Hepatocyte (in vitro differentiated cells): ENCODE results near the gene RAB3IL1. TPM values are rescaled to one million over a fixed set of nuclear protein-coding genes. Genes with fewer than 3 reads are reported as not detected.

Experiments
- DNase-seq: peaks from one replicate; pipeline ENCODE4 v3.0.0-alpha.2; 2016; ENCODE audit warnings: low spot score
- H2AFZ ChIP-seq: fragments of 200-600 bp; sonication (generic); 2 replicates; pipeline ENCODE4 v1.6.0; 2016; ENCODE audit warnings: antibody characterized with exemption, mild to moderate bottlenecking
- H3K27ac ChIP-seq: fragments of 200-600 bp; sonication (generic); 2 replicates; pipeline ENCODE4 v1.5.1; 2016; ENCODE audit warnings: mild to moderate bottlenecking
- H3K27me3 ChIP-seq: fragments of 200-600 bp; sonication (generic); 2 replicates; pipeline ENCODE4 v1.6.1; 2016
- H3K36me3 ChIP-seq: fragments of 200-600 bp; sonication (generic); replicated peaks from 2 replicates; pipeline ENCODE4 v1.5.1; 2016; ENCODE audit warnings: low read depth; ENCODE audit not compliant: insufficient read depth
- H3K4me1 ChIP-seq: fragments of 200-600 bp; sonication (generic); 2 replicates; pipeline ENCODE4 v1.5.1; 2016; ENCODE audit warnings: mild to moderate bottlenecking, moderate library complexity; ENCODE audit not compliant: insufficient read depth
- H3K4me2 ChIP-seq: fragments of 200-600 bp; sonication (generic); 2 replicates; pipeline ENCODE4 v1.6.0; 2016
- H3K4me3 ChIP-seq: fragments of 200-600 bp; sonication (generic); 2 replicates; pipeline ENCODE4 v1.5.1; 2016; ENCODE audit warnings: mild to moderate bottlenecking
- H3K79me2 ChIP-seq: fragments of 200-600 bp; sonication (generic); 2 replicates; pipeline ENCODE4 v1.6.0; 2017; ENCODE audit warnings: mild to moderate bottlenecking
- H3K9me2 ChIP-seq: fragments of 200-600 bp; sonication (generic); replicated peaks from 2 replicates; pipeline ENCODE4 v1.6.0; 2017; ENCODE audit warnings: mild to moderate bottlenecking; ENCODE audit not compliant: insufficient read depth
- H3K9me3 ChIP-seq: fragments of 200-600 bp; sonication (generic); 2 replicates; pipeline ENCODE4 v1.5.1; 2016; ENCODE audit warnings: low read depth, mild to moderate bottlenecking
- H4K20me1 ChIP-seq: fragments of 200-600 bp; sonication (generic); 2 replicates; pipeline ENCODE4 v1.6.0; 2016; ENCODE audit warnings: mild to moderate bottlenecking; ENCODE audit not compliant: insufficient read depth, poor library complexity, severe bottlenecking
- CTCF ChIP-seq: fragments of 200-600 bp; sonication (generic); IDR thresholded peaks from 2 replicates; pipeline ENCODE4 v1.5.1; 2016; ENCODE audit warnings: antibody characterized with exemption, mild to moderate bottlenecking; ENCODE audit not compliant: poor library complexity
- EZH2 ChIP-seq: fragments of 200-600 bp; sonication (generic); IDR thresholded peaks from 2 replicates; pipeline ENCODE4 v1.6.1; 2016; ENCODE audit warnings: antibody characterized with exemption, mild to moderate bottlenecking, borderline replicate concordance
- EZH2phosphoT487 ChIP-seq: fragments of 200-600 bp; sonication (generic); IDR thresholded peaks from one replicate; pipeline ENCODE4 v1.6.1; 2018; ENCODE audit warnings: antibody characterized with exemption, mild to moderate bottlenecking, low read depth, moderate library complexity; ENCODE audit not compliant: unreplicated experiment, severe bottlenecking
- WGBS: methylation state at CpG from one replicate; pipeline ENCODE4 v1.1.6; 2016; ENCODE audit warnings: low lambda C conversion rate; ENCODE audit errors: missing lambda C conversion rate; 5-methylcytosine and 5-hydroxymethylcytosine counted together
- polyA plus RNA-seq: library from polyadenylated mRNA; unstranded; fragments of >200 nt; fragmentation: Nextera tagmentation; extraction: Ambion mirVana; gene quantifications from 2 replicates; pipeline ENCODE4 v1.2.1, GENCODE V29; 2016
- total RNA-seq: library from RNA; depleted of rRNA; stranded (reverse); fragments of >200 nt; gene quantifications from 2 replicates; pipeline ENCODE4 v1.2.3, GENCODE V29; 2014

Gene RAB3IL1
- total and polyA plus RNA-seq, 2 experiments from 2014 or later, result 10.8 to 18.6 TPM

DNA sequence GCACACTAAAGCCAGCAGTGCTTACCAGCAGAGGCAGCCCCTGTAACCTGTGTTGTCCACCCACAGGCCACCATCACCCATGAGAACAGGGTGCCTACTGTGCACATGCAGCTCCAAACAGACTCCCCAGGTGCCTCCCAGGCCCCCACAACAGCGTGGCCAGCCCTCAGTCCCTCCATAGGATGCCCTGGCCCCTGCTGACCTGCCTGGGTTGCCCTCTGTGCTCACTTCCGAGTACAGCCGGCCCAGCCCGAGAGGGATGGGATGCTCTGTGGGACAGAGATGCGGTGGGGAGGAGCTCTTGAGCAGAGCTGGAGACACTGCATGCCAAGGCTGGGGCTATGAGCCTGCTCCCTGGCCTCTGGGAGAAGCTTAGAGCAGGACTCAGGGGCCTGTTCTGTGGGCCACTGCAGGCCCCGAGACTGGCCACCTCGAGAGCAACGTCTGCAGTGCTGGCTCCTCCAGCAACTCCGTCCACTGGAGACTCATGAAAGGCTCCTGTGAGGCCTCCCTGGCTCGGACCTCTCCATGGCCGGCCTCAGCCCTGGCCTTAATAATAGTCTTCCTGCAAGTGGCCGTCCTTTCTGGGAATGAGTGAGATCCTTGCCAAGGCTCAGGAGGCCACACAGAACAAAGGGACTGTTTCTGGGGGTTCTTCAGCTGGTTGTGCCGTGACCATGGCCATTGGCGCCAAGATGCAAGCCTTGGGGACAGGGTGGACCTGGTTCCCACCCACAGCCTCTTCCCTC is 62.2 kb downstream of the RAB3IL1 start:
- no peak overlapping the region for H2AFZ ChIP-seq
- H3K36me3 ChIP-seq, result no peaks in the 10 kb centered on the region
- no peak overlapping the region for H3K4me2 ChIP-seq
- TF ChIP-seq CTCF, result no peak
- no peak for TF ChIP-seq EZH2
- TF ChIP-seq EZH2phosphoT487, result no peak
- H3K4me3 ChIP-seq, result no peak overlapping the region
- H3K9me2 ChIP-seq, result no peaks in the 10 kb centered on the region
- 94% methylated on average over 14 of the region's 14 CpGs for WGBS
- H3K4me1 ChIP-seq, result no peaks in the 10 kb centered on the region
- no peaks in the 10 kb centered on the region for H4K20me1 ChIP-seq
- no peaks in the 10 kb centered on the region for H3K27me3 ChIP-seq
- H3K9me3 ChIP-seq, result no peaks in the 10 kb centered on the region
- H3K79me2 ChIP-seq, result no peaks in the 10 kb centered on the region
- no peak overlapping the region for H3K27ac ChIP-seq
- DNase-seq, result no peak

- H2AFZ ChIP-seq, result no peak overlapping the region
- TF ChIP-seq EZH2 (no peak), CTCF (no peak), EZH2phosphoT487 (no peak)
- H3K27me3 ChIP-seq, result no peaks in the 10 kb centered on the region
- H3K27ac ChIP-seq, result no peak overlapping the region
- H3K4me1 ChIP-seq, result no peaks in the 10 kb centered on the region
- H3K9me3 ChIP-seq, result no peaks in the 10 kb centered on the region
- no peaks in the 10 kb centered on the region for H3K9me2 ChIP-seq
- no peak overlapping the region for H3K4me2 ChIP-seq
- H3K36me3 ChIP-seq, result no peaks in the 10 kb centered on the region
- WGBS, result 95% methylated on average over 17 of the region's 17 CpGs
- no peaks in the 10 kb centered on the region for H4K20me1 ChIP-seq
- no peak for DNase-seq
- H3K4me3 ChIP-seq, result no peak overlapping the region
- no peaks in the 10 kb centered on the region for H3K79me2 ChIP-seq
Measured at GRCh38 chr11:61854206-61854895, 63.0 kb downstream of the RAB3IL1 start.

GRCh38 chr11:61853698-61854169 is 63.6 kb downstream of the RAB3IL1 start:
- Histone ChIP-seq H3K36me3 (no peaks in the 10 kb centered on the region), H2AFZ (no peak overlapping the region)

More at GRCh38 chr11:61853698-61854169, 63.6 kb downstream of the RAB3IL1 start:
- DNase-seq, result no peak
- Histone ChIP-seq H3K4me3 (no peak overlapping the region), H3K4me2 (no peak overlapping the region), H3K9me3 (no peaks in the 10 kb centered on the region), H4K20me1 (no peaks in the 10 kb centered on the region), H3K4me1 (no peaks in the 10 kb centered on the region), H3K79me2 (no peaks in the 10 kb centered on the region), H3K27me3 (no peaks in the 10 kb centered on the region), H3K27ac (no peak overlapping the region), H3K9me2 (no peaks in the 10 kb centered on the region)
- WGBS, result 83% methylated on average over 13 of the region's 13 CpGs
- no peak for TF ChIP-seq EZH2
- TF ChIP-seq CTCF, result no peak
- no peak for TF ChIP-seq EZH2phosphoT487
